Ovary (tissue), 3 donors: ENCODE measurements around the gene MAGI1.

Experiments used
- EP300 ChIP-seq: sonication (generic); formaldehyde crosslinking; IDR thresholded peaks from one replicate; pipeline ENCODE4 v1.6.1; 2017; ENCODE audit warnings: antibody characterized with exemption
- POLR2A ChIP-seq: fragments of 450-650 bp; IDR thresholded peaks from one replicate; pipeline ENCODE4 v1.6.1; 2017; ENCODE audit warnings: antibody characterized with exemption, mild to moderate bottlenecking, moderate library complexity
- TF ChIP-seq, protein P1 (sequence below), 3 donors: fragments of 450-650 bp in 2 of 3; fragments of 200-600 bp in 1 of 3; IDR thresholded peaks; one replicate each; pipeline versions ENCODE4 v1.5.1 to v1.8.0; 2016 to 2022; ENCODE audit warnings: antibody characterized with exemption in 3 of 3, mild to moderate bottlenecking in 1 of 3
- donor health status: DM: no; HTN: no; CAD: no.

DNA sequence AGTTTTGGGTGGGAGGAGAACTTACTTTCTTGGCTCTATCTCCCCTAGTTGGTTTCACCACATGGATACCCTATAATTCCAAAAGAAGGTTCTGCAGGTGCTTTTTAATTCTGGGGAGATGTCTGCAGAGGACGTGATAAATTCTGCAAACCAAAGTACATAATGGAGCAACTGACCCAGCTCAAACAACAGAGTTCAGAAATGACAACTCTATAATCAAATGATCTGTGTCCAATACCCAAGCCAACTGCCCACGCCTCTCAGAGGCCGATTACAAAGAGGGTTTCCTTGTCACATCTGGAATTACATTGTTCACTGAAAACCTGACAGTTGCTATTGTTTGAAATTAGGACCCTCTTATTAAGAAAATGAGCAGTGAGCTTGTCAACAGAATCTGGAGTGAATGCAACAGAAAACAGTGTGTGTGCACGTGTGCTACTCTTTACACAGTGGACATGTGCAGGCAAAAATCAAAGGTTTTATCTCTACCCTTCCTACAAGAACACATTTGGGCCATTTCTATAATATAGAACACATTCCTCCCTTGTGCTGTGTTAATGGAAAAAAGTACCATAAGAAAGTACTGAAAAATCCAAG, 593.0 kb downstream of the MAGI1 start:
- TF ChIP-seq, protein P1, sequence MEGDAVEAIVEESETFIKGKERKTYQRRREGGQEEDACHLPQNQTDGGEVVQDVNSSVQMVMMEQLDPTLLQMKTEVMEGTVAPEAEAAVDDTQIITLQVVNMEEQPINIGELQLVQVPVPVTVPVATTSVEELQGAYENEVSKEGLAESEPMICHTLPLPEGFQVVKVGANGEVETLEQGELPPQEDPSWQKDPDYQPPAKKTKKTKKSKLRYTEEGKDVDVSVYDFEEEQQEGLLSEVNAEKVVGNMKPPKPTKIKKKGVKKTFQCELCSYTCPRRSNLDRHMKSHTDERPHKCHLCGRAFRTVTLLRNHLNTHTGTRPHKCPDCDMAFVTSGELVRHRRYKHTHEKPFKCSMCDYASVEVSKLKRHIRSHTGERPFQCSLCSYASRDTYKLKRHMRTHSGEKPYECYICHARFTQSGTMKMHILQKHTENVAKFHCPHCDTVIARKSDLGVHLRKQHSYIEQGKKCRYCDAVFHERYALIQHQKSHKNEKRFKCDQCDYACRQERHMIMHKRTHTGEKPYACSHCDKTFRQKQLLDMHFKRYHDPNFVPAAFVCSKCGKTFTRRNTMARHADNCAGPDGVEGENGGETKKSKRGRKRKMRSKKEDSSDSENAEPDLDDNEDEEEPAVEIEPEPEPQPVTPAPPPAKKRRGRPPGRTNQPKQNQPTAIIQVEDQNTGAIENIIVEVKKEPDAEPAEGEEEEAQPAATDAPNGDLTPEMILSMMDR (IDR thresholded peaks at IDR 0.05): no peak
- no peak for TF ChIP-seq POLR2A
- TF ChIP-seq EP300: no peak
